KMS-11 (cell line): Measurements from ENCODE around the gene RAD9A.

Experiments
- H2AFZ ChIP-seq: fragments of 200-600 bp; sonication (generic); 2 replicates; pipeline ENCODE4 v1.6.1; 2016; ENCODE audit warnings: antibody characterized with exemption, mixed run types, low read depth
- H3K27ac ChIP-seq: fragments of 200-600 bp; sonication (generic); 2 replicates; pipeline ENCODE4 v1.6.1; 2016; ENCODE audit warnings: mild to moderate bottlenecking, mixed run types
- H3K27me3 ChIP-seq: fragments of 200-600 bp; sonication (generic); 2 replicates; pipeline ENCODE4 v1.6.1; 2017; ENCODE audit warnings: mild to moderate bottlenecking, low read depth, mixed run types, moderate library complexity; ENCODE audit not compliant: insufficient read depth
- H3K36me3 ChIP-seq: fragments of 200-600 bp; sonication (generic); 2 replicates; pipeline ENCODE4 v1.6.1; 2017; ENCODE audit warnings: mild to moderate bottlenecking, mixed run types; ENCODE audit not compliant: insufficient read depth
- H3K4me1 ChIP-seq: fragments of 200-600 bp; sonication (generic); 2 replicates; pipeline ENCODE4 v1.6.1; 2016; ENCODE audit warnings: mild to moderate bottlenecking, low read depth, mixed run types; ENCODE audit not compliant: poor library complexity, severe bottlenecking
- H3K4me2 ChIP-seq: fragments of 200-600 bp; sonication (generic); 2 replicates; pipeline ENCODE4 v1.7.0; 2016; ENCODE audit warnings: mild to moderate bottlenecking, mixed run types
- H3K4me3 ChIP-seq: fragments of 200-600 bp; sonication (generic); IDR thresholded peaks from 2 replicates; pipeline ENCODE4 v1.6.1; 2017; ENCODE audit warnings: low read depth, low read length, mixed read lengths; ENCODE audit not compliant: insufficient read depth
- H3K79me2 ChIP-seq: fragments of 200-600 bp; sonication (generic); 2 replicates; pipeline ENCODE4 v1.6.1; 2016; ENCODE audit warnings: low read depth, mixed run types; ENCODE audit not compliant: insufficient read depth
- H3K9ac ChIP-seq: fragments of 200-600 bp; sonication (generic); 2 replicates; pipeline ENCODE4 v1.6.1; 2016; ENCODE audit warnings: mild to moderate bottlenecking, mixed run types
- H4K20me1 ChIP-seq: fragments of 200-600 bp; sonication (generic); 2 replicates; pipeline ENCODE4 v1.6.1; 2016; ENCODE audit warnings: mild to moderate bottlenecking, mixed run types; ENCODE audit not compliant: insufficient read depth
- CTCF ChIP-seq: fragments of 200-600 bp; sonication (generic); conservative IDR thresholded peaks from 2 replicates; pipeline ENCODE4 v1.6.1; 2017; ENCODE audit warnings: low read depth, mild to moderate bottlenecking, antibody characterized with exemption, low read length, moderate library complexity, mixed read lengths

The RAD9A gene

GRCh38 chr11:67420646-67421429 lies 29.1 kb downstream of the RAD9A start:
- Histone ChIP-seq H3K4me3 (no peak overlapping the region), H3K27ac (peak overlapping the region; percentile 69), H3K27me3 (no peaks in the 10 kb centered on the region; the same call in 1 of the 2 replicates), H3K9ac (peak overlapping the region; percentile 85), H3K36me3 (no peaks in the 10 kb centered on the region), H3K79me2 (no peaks in the 10 kb centered on the region), H3K4me1 (peaks cover 12% of the 10 kb centered on the region), H3K4me2 (peak overlapping the region; percentile 71), H4K20me1 (no peaks in the 10 kb centered on the region), H2AFZ (peak overlapping the region; percentile 73)
- no peak for TF ChIP-seq CTCF

GRCh38 chr11:67421430-67422031 lies 29.7 kb downstream of the RAD9A start:
- no peak overlapping the region for H3K9ac ChIP-seq
- H2AFZ ChIP-seq: peak overlapping the region; percentile 73
- no peaks in the 10 kb centered on the region; the same call in 1 of the 2 replicates for H3K27me3 ChIP-seq
- no peaks in the 10 kb centered on the region for H4K20me1 ChIP-seq
- H3K79me2 ChIP-seq: no peaks in the 10 kb centered on the region
- no peaks in the 10 kb centered on the region for H3K36me3 ChIP-seq
- no peak overlapping the region for H3K4me3 ChIP-seq
- TF ChIP-seq CTCF: no peak
- no peak overlapping the region for H3K27ac ChIP-seq
- H3K4me2 ChIP-seq: peak overlapping the region; percentile 70; the same call in 1 of the 2 replicates
- H3K4me1 ChIP-seq: peaks cover 12% of the 10 kb centered on the region

- no peak overlapping the region for H3K4me2 ChIP-seq
- H3K4me3 ChIP-seq: no peak overlapping the region
- no peak for TF ChIP-seq CTCF
- H3K9ac ChIP-seq: no peak overlapping the region
- no peaks in the 10 kb centered on the region for H3K27me3 ChIP-seq
- no peak overlapping the region for H2AFZ ChIP-seq
- no peaks in the 10 kb centered on the region for H3K79me2 ChIP-seq
- peaks cover 12% of the 10 kb centered on the region for H3K4me1 ChIP-seq
- H3K27ac ChIP-seq: no peak overlapping the region
- H4K20me1 ChIP-seq: no peaks in the 10 kb centered on the region
- H3K36me3 ChIP-seq: no peaks in the 10 kb centered on the region
Measured at GRCh38 chr11:67422891-67423290, 31.1 kb downstream of the RAD9A start.

- no peaks in the 10 kb centered on the region for H4K20me1 ChIP-seq
- H3K4me3 ChIP-seq: no peak overlapping the region
- no peaks in the 10 kb centered on the region for H3K36me3 ChIP-seq
- H3K9ac ChIP-seq: no peak overlapping the region
- H3K27me3 ChIP-seq: no peaks in the 10 kb centered on the region
- no peak for TF ChIP-seq CTCF
- H3K4me2 ChIP-seq: no peak overlapping the region
- no peak overlapping the region for H2AFZ ChIP-seq
- no peak overlapping the region for H3K27ac ChIP-seq
- peaks cover 12% of the 10 kb centered on the region for H3K4me1 ChIP-seq
- peaks cover under 1% of the 10 kb centered on the region for H3K79me2 ChIP-seq
Measured at GRCh38 chr11:67423466-67423865, 31.7 kb downstream of the RAD9A start.
